ENCODE results near the gene CDC14A. TPM values are rescaled to one million over a fixed set of nuclear protein-coding genes. Genes with fewer than 3 reads are reported as not detected.

CDC14A gene
- total RNA-seq, 1 donor from 2014 or later: 8.7 TPM

GRCh38 chr1:100517515-100517914 is 165.2 kb downstream of the CDC14A start:
- H3K27me3 ChIP-seq (ENCODE audit: control insufficient read depth, insufficient read depth, low read length): no peaks in the 10 kb centered on the region
- no peak for DNase-seq (ENCODE audit: low read depth)
- no peak for TF ChIP-seq CTCF (IDR thresholded peaks at IDR 0.05; ENCODE audit: insufficient read depth, low read length, poor library complexity, severe bottlenecking)
- H3K4me3 ChIP-seq (ENCODE audit: low read depth, low read length): no peak overlapping the region
- H3K36me3 ChIP-seq (ENCODE audit: control insufficient read depth, insufficient read depth, low read length): no peaks in the 10 kb centered on the region

GRCh38 chr1:100518023-100518422 is 165.7 kb downstream of the CDC14A start:
- Histone ChIP-seq H3K27me3 (ENCODE audit: control insufficient read depth, insufficient read depth, low read length) (no peaks in the 10 kb centered on the region), H3K36me3 (ENCODE audit: control insufficient read depth, insufficient read depth, low read length) (no peaks in the 10 kb centered on the region), H3K4me3 (ENCODE audit: low read depth, low read length) (no peak overlapping the region)
- no peak for TF ChIP-seq CTCF (IDR thresholded peaks at IDR 0.05; ENCODE audit: insufficient read depth, low read length, poor library complexity, severe bottlenecking)
- DNase-seq (ENCODE audit: low read depth): no peak

- DNase-seq (ENCODE audit: low read depth): no peak
- no peaks in the 10 kb centered on the region for H3K36me3 ChIP-seq (ENCODE audit: control insufficient read depth, insufficient read depth, low read length)
- TF ChIP-seq CTCF (IDR thresholded peaks at IDR 0.05; ENCODE audit: insufficient read depth, low read length, poor library complexity, severe bottlenecking): no peak
These were observed 170.8 kb downstream of the CDC14A start for GRCh38 chr1:100523038-100523652.

GRCh38 chr1:100524355-100524754 is 172.0 kb downstream of the CDC14A start:
- no peak overlapping the region for H3K4me3 ChIP-seq (ENCODE audit: low read depth, low read length)
- no peaks in the 10 kb centered on the region for H3K27me3 ChIP-seq (ENCODE audit: control insufficient read depth, insufficient read depth, low read length)
- no peak for DNase-seq (ENCODE audit: low read depth)
- TF ChIP-seq CTCF (IDR thresholded peaks at IDR 0.05; ENCODE audit: insufficient read depth, low read length, poor library complexity, severe bottlenecking): no peak
- no peaks in the 10 kb centered on the region for H3K36me3 ChIP-seq (ENCODE audit: control insufficient read depth, insufficient read depth, low read length)

More at GRCh38 chr1:100523038-100523652, 170.8 kb downstream of the CDC14A start:
- Histone ChIP-seq H3K4me3 (ENCODE audit: low read depth, low read length) (no peak overlapping the region), H3K27me3 (ENCODE audit: control insufficient read depth, insufficient read depth, low read length) (no peaks in the 10 kb centered on the region)

GRCh38 chr1:100526894-100527293 is 174.6 kb downstream of the CDC14A start:
- Histone ChIP-seq H3K4me3 (ENCODE audit: low read depth, low read length) (no peak overlapping the region), H3K27me3 (ENCODE audit: control insufficient read depth, insufficient read depth, low read length) (no peaks in the 10 kb centered on the region), H3K36me3 (ENCODE audit: control insufficient read depth, insufficient read depth, low read length) (no peaks in the 10 kb centered on the region)
- TF ChIP-seq CTCF (IDR thresholded peaks at IDR 0.05; ENCODE audit: insufficient read depth, low read length, poor library complexity, severe bottlenecking): no peak
- no peak for DNase-seq (ENCODE audit: low read depth)

GRCh38 chr1:100528871-100529270 is 176.6 kb downstream of the CDC14A start:
- no peak for TF ChIP-seq CTCF (IDR thresholded peaks at IDR 0.05; ENCODE audit: insufficient read depth, low read length, poor library complexity, severe bottlenecking)
- H3K27me3 ChIP-seq (ENCODE audit: control insufficient read depth, insufficient read depth, low read length): no peaks in the 10 kb centered on the region
- no peak for DNase-seq (ENCODE audit: low read depth)
- no peak overlapping the region for H3K4me3 ChIP-seq (ENCODE audit: low read depth, low read length)
- no peaks in the 10 kb centered on the region for H3K36me3 ChIP-seq (ENCODE audit: control insufficient read depth, insufficient read depth, low read length)

Measured in kidney epithelial cell (primary cell).